Retinal pigment epithelial cell (primary cell): ENCODE measurements around the gene ZFYVE9.
A peak's percentile ranks its signal among the peaks of the same experiment; 100 is the strongest.

Experiments used
- DNase-seq: peaks from one replicate; pipeline ENCODE4 v3.0.0-alpha.2; 2010; ENCODE audit warnings: low read depth
- H3K4me3 ChIP-seq: 2 replicates; pipeline ENCODE4 v1.5.1; 2011; ENCODE audit warnings: mild to moderate bottlenecking, low read length, control low read depth, moderate library complexity
- TF ChIP-seq, protein P1 (sequence below): conservative IDR thresholded peaks from 2 replicates; pipeline ENCODE4 v1.5.1; 2011; ENCODE audit warnings: low read depth, low read length, control low read depth, inconsistent platforms

The ZFYVE9 gene

DNA sequence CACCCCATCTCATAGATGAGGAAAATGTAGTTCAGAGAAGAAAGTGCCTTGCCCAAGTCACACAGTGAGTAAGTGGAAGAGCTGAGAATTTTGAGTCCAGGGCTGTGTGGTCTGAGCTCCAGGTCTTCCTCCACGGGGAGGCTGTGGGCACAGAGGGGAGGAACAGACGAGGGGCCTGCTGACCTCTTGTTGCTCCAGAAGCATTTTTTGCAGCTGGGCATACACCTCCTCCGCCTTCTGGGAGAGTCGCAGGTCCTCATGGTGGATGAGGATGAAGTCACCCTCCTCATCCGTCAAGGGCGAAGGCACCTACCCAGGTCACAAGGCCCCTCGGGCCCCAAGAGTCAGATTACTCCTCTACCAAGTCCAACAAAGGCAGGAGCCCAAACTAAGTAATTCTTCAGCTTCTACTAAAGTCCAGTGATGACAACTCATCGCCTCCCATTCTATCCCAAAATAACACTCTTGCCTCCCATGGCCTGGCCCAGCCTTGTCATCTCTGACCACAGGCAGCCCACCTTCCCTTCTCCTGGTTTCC, 215.0 kb downstream of the ZFYVE9 start:
- TF ChIP-seq, protein P1, sequence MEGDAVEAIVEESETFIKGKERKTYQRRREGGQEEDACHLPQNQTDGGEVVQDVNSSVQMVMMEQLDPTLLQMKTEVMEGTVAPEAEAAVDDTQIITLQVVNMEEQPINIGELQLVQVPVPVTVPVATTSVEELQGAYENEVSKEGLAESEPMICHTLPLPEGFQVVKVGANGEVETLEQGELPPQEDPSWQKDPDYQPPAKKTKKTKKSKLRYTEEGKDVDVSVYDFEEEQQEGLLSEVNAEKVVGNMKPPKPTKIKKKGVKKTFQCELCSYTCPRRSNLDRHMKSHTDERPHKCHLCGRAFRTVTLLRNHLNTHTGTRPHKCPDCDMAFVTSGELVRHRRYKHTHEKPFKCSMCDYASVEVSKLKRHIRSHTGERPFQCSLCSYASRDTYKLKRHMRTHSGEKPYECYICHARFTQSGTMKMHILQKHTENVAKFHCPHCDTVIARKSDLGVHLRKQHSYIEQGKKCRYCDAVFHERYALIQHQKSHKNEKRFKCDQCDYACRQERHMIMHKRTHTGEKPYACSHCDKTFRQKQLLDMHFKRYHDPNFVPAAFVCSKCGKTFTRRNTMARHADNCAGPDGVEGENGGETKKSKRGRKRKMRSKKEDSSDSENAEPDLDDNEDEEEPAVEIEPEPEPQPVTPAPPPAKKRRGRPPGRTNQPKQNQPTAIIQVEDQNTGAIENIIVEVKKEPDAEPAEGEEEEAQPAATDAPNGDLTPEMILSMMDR: no peak

DNA sequence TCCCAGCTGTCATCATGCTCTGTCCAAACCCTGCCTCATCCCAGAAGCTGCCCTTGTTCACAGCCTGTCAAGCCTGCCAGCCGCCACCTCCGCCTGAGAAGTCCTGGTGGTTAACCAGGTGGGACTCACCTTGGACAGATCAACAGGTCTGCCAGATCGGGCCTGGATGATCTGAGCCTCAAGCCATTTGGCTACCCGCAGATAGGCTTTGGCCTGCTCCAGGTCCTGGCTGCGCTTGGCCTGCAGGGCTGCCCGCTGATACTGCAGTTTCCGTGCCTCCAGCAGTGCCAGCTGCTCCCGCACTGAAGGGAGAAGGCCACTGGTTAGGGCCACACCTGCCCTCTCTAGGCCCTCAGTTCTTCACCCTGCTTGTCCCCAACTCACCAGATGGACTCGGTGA, 215.5 kb downstream of the ZFYVE9 start:
- DNase-seq: no peak

More for the DNA sequence above, 215.0 kb downstream of the ZFYVE9 start:
- no peak overlapping the region for H3K4me3 ChIP-seq
- no peak for DNase-seq

DNA sequence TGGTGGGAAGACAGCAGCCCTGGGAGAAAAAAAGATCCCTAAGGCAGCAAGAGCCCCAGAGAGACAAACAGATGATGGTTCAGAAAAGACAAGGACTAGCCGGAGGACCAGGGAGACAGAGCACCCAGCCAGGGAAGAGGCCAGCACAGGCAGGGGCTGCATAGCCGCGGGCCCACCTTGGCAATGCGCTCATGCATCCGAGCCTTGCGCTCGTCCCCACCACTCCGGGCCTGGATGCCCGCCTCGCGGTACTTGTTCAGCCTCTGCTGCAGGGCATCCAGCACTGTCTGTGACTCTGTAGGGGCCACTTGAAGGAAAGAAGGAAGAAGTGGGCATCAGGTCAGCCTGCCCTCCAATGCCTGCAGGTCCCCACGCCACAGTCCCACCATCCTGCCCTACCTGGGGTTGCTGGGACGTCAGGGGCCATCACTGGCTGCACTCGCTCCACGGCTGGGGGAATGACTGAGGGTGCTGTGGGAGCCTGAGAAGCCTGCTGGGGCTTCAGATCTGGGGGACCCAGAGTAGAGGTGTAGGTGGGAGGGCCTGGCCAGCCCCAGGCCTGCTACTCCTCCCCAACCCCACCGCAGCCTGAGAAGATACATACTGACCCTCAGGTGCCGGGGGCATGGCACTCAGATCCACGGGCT, 217.1 kb downstream of the ZFYVE9 start:
- no peak for DNase-seq
- TF ChIP-seq, protein P1: no peak
- no peak overlapping the region for H3K4me3 ChIP-seq

More for the DNA sequence above, 215.5 kb downstream of the ZFYVE9 start:
- TF ChIP-seq, protein P1: no peak
- no peak overlapping the region for H3K4me3 ChIP-seq

DNA sequence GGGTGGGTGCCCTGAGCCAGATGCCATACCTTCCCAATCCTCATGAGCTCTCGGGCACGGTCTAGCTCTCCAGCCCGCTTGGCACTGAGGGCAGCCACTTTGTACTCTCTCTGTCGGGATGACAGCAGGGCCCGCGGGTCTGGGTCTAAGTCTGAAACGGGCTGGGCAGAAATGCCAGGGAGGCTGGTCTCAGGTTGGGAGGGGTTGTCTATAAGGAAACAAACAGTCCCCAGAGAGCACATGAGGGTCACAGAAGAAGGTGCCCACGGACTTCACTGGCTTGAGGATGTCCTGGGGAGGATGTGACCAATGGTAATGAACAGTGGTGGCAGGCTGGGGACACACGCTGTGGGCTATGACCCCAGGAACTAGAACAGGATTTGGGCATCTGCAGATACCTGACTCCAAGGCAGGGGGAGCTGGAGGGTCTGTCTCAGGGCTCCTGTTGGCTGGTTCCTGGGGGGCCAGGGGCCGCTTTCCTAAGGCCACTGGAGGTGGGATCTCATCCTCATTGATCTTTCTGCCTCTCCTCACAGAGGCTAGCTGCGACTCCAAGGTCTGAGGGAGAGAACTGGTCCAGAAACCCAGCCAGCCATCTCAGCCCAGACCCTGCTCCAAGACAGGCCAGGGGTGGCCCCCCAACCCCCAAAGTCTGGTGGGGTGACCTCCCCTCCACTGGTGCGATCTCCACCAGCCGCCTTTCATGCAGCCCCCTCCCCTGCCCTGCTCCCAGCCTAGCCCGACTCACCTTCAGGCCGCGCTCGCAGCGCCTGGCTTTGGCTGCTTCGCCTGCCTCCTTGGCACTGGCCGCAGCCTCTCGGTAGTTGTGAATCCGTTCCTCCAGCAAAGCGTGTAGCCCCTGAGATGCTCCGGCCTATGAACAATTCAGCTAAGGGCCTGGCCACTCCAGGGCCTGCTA, 218.0 kb downstream of the ZFYVE9 start:
- no peak overlapping the region for H3K4me3 ChIP-seq
- no peak for DNase-seq
- TF ChIP-seq, protein P1: no peak

DNA sequence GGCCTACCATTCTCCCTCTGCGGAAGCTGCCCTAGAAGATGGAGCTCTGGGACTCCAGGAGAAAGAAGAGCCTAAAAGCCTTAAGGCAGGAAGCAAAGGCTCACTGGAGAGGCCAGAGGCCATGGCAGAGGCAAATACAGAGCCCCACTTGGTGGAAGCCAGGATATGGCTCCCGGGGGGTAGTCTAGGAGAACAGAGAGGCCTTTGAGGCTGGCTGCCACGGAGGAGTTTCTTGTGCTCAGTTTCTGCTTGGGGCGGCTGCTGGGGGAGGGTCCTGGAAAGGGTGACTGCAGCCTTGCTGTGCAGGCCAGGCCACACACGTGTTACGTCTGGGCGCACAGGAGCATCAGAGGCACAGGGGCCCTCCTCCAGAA, 218.7 kb downstream of the ZFYVE9 start:
- no peak overlapping the region for H3K4me3 ChIP-seq
- TF ChIP-seq, protein P1: no peak
- no peak for DNase-seq

DNA sequence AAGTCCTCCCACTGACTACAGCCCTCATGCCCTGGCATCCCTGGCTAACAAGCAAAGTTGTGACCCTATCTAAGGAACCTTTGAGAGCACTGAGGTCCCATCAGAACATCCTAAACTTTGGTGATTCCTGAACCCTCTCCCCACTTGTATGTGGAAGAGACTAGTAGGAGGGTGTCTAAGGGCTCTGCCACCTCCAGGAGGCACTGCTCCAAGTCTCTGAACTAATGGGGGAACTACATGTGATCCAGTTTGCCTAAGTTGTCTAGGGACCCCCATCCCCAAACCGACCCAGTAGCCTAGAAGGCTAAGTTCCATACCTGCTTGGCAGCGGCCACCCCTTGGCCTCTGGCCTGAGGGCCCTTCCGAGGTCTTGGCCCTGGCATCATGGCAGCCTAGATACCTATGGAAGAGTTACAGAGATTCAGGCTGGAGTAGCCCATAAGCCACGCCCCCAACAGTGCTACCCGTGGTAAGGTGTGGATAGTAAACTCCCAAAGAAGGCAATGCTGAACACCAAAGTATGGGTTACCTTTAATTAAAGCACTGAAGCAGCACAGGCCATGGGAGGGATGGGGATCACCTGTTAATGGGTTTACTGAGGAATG, 222.4 kb downstream of the ZFYVE9 start:
- H3K4me3 ChIP-seq: peak overlapping the region; percentile 93
- DNase-seq: no peak
- TF ChIP-seq, protein P1: peak; percentile 2
